HepG2 (cell line): ENCODE results near the gene PTPRE. TPM values are rescaled to one million over a fixed set of nuclear protein-coding genes. Genes with fewer than 3 reads are reported as not detected.

Experiments
- ATAC-seq: fragments of 200-7000 bp; cut with Tn5 transposase; 3 replicates; pipeline ENCODE4 v1.9.1; 2020; ENCODE audit warnings: mild to moderate bottlenecking, moderate library complexity
- BruUV-seq: library from RNA; stranded (reverse); fragments of 400-500 nt; replicated peaks from 2 replicates; lab custom pipeline; 2021; lab: Mats Ljungman, UMichigan
- CTCF ChIA-PET: fragments of 300-600 bp; formaldehyde crosslinking; extraction: SDS; loops from one replicate; lab custom pipeline; 2021; ENCODE audit warnings: low total read pairs, inconsistent platforms, low intra/inter-chr PET ratio; lab: Yijun Ruan, JAX
- POLR2A ChIA-PET: fragments of 350-600 bp; sonication (Branson Sonifier 250); formaldehyde crosslinking; loops from one replicate; lab custom pipeline; 2020; ENCODE audit warnings: antibody characterized with exemption, inconsistent platforms; lab: Yijun Ruan, JAX
- DNase-seq: peaks from one replicate; pipeline ENCODE4 v3.0.0-alpha.2; 2015; ENCODE audit warnings: low spot score
- FAIRE-seq: peaks from 3 replicates; lab custom pipeline; 2011; peaks lifted over from hg19 to GRCh38; lab: Jason Lieb, UNC
- H2AFZ ChIP-seq: one replicate; pipeline ENCODE4 v1.6.1; 2011; ENCODE audit warnings: low read length, inconsistent platforms
- H3K27ac ChIP-seq: fragments of 300-600 bp; 3 replicates; pipeline ENCODE4 v1.8.0; 2011; ENCODE audit warnings: mixed run types, mild to moderate bottlenecking, mixed read lengths, low read length, inconsistent platforms; ENCODE audit not compliant: insufficient read depth; ENCODE audit errors: extremely low read length
- H3K27me3 ChIP-seq, 2 experiments: fragments of 200-600 bp in 1 of 2; 2 replicates in 1 of 2; 3 replicates in 1 of 2; pipeline versions ENCODE4 v1.6.0 to v1.8.0; 2011; ENCODE audit warnings: low read length in 2 of 2, mild to moderate bottlenecking in 2 of 2, moderate library complexity in 2 of 2, inconsistent platforms in 1 of 2; ENCODE audit not compliant: insufficient read depth in 2 of 2, control insufficient read depth in 1 of 2
- H3K36me3 ChIP-seq, 2 experiments: fragments of 200-600 bp in 1 of 2; replicated peaks in 1 of 2; 2 replicates in 1 of 2; 3 replicates in 1 of 2; pipeline versions ENCODE4 v1.5.1 to v1.8.0; 2011; ENCODE audit warnings: low read length in 2 of 2, inconsistent platforms in 1 of 2; ENCODE audit not compliant: insufficient read depth in 2 of 2, control insufficient read depth in 1 of 2
- H3K4me1 ChIP-seq: 2 replicates; pipeline ENCODE4 v1.5.1; 2012; ENCODE audit warnings: low read length, inconsistent platforms; ENCODE audit not compliant: insufficient read depth
- H3K4me2 ChIP-seq: 2 replicates; pipeline ENCODE4 v1.6.0; 2011; ENCODE audit warnings: low read depth, low read length, inconsistent platforms
- H3K4me3 ChIP-seq, 3 experiments: fragments of 200-600 bp in 1 of 3; sonication (generic), shearing (Covaris generic) in 1 of 3; replicated peaks in 1 of 3; 2 replicates each; pipeline ENCODE4 v1.5.1; 2011 to 2016; ENCODE audit warnings: low read length in 3 of 3, inconsistent platforms in 2 of 3, low read depth in 2 of 3, mild to moderate bottlenecking in 2 of 3, control low read depth in 1 of 3, mixed read lengths in 1 of 3; ENCODE audit not compliant: insufficient read depth in 1 of 3
- H3K79me2 ChIP-seq: one replicate; pipeline ENCODE4 v1.6.1; 2011; ENCODE audit warnings: low read length, inconsistent platforms; ENCODE audit not compliant: insufficient read depth
- H3K9ac ChIP-seq: 2 replicates; pipeline ENCODE4 v1.6.0; 2011; ENCODE audit warnings: mild to moderate bottlenecking, low read depth, low read length, inconsistent platforms; ENCODE audit not compliant: insufficient read depth
- H3K9me3 ChIP-seq: 2 replicates; pipeline ENCODE4 v1.5.1; 2012; ENCODE audit warnings: mild to moderate bottlenecking, low read length
- H4K20me1 ChIP-seq: 2 replicates; pipeline ENCODE4 v1.6.0; 2011; ENCODE audit warnings: inconsistent platforms, mild to moderate bottlenecking, low read length, moderate library complexity; ENCODE audit not compliant: insufficient read depth
- ISL2 ChIP-seq: sonication (generic); formaldehyde crosslinking; IDR thresholded peaks from 2 replicates; pipeline ENCODE4 v1.5.0; 2020; ENCODE audit warnings: missing genetic modification reagents
- NFE2 ChIP-seq: sonication (generic); formaldehyde crosslinking; IDR thresholded peaks from 2 replicates; pipeline ENCODE4 v1.4.0; 2020; ENCODE audit warnings: missing genetic modification reagents
- SMARCE1 ChIP-seq: fragments of 450-650 bp; IDR thresholded peaks from 2 replicates; pipeline ENCODE4 v1.6.1; 2017; ENCODE audit warnings: borderline replicate concordance
- ZFP90 ChIP-seq: sonication (generic); formaldehyde crosslinking; IDR thresholded peaks from 2 replicates; pipeline ENCODE4 v1.8.0; 2022; ENCODE audit warnings: missing genetic modification reagents, mild to moderate bottlenecking, inconsistent platforms, borderline replicate concordance
- ZNF430 ChIP-seq: sonication (generic); formaldehyde crosslinking; IDR thresholded peaks from 2 replicates; pipeline ENCODE4 v1.9.0; 2021; ENCODE audit warnings: mild to moderate bottlenecking, missing genetic modification reagents
- ZNF616 ChIP-seq: sonication (generic); formaldehyde crosslinking; IDR thresholded peaks from 2 replicates; pipeline ENCODE4 v1.5.0; 2020; ENCODE audit warnings: low read depth, mild to moderate bottlenecking, missing genetic modification reagents
- WGBS: methylation state at CpG from one replicate; pipeline ENCODE4 v1.1.6; 2017; ENCODE audit warnings: low lambda C conversion rate; 5-methylcytosine and 5-hydroxymethylcytosine counted together
- in situ Hi-C: cut with HindIII; loops from 2 replicates; pipeline ENCODE4 v1.10.0; 2017; ENCODE audit warnings: low pct_unique_long_range_greater_than_20kb; ENCODE audit not compliant: extremely low pct_ligation_motif_present
- intact Hi-C: fragments of 100-400 bp; cut with micrococcal nuclease; formaldehyde crosslinking; loops from one replicate; pipeline ENCODE4 v1.10.0; 2022; ENCODE audit not compliant: unreplicated experiment
- polyA plus RNA-seq, 8 experiments: library from polyadenylated mRNA; depleted of rRNA in 3 of 8; stranded (reverse) in 7 of 8; unstranded in 1 of 8; fragments of >200 nt; fragmentation: Illumina TruSeq in 4 of 8; extraction: Trizol in 4 of 8; gene quantifications; 2 replicates each; pipeline versions ENCODE4 v1.2.1 to v1.2.3, GENCODE V29; 2011 to 2016; ENCODE audit warnings: low read depth in 4 of 8, missing spikeins in 1 of 8, mixed read lengths in 1 of 8; ENCODE audit not compliant: insufficient read depth in 1 of 8
- total RNA-seq, 5 experiments: library from RNA; depleted of rRNA; stranded (reverse); fragments of >200 nt; fragmentation: Illumina TruSeq; extraction: Trizol; gene quantifications; 2 replicates each; pipeline ENCODE4 v1.2.3, GENCODE V29; 2016; ENCODE audit warnings: low read depth in 1 of 5
- TF ChIP-seq, protein P1 (sequence below): sonication (generic); formaldehyde crosslinking; IDR thresholded peaks from 2 replicates; pipeline ENCODE4 v1.4.0; 2020; ENCODE audit warnings: low read depth, mild to moderate bottlenecking, missing genetic modification reagents
- TF ChIP-seq, protein P2 (sequence below): sonication (generic); formaldehyde crosslinking; IDR thresholded peaks from 2 replicates; pipeline ENCODE4 v1.5.0; 2020; ENCODE audit warnings: missing genetic modification reagents

Gene PTPRE
- total and polyA plus RNA-seq, 2 of the 13 experiments (the other 11 are each of a cell fraction or from before 2014, with no cell fraction given): 0.01 to 0.02 TPM

DNA sequence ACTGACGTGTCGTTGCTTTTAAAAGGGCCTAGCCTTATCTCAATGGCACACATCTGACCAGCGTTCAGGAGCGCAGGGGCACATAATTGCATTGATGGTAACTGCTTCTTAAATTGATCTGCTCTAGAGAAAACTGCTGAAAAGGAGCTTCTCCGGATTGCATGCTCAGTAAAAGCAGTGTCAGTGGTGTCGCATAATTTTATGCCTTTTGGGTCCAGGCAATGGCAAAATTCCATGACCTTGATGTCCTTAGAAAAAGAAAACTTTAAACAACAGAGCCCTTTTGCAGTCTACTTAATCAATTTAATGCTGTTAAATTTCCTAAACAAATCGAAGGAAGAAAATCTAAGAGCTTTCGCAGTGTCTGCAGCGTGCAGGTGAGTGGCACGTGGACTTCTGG lies 75.7 kb downstream of the PTPRE start:
- Histone ChIP-seq H4K20me1 (no peaks in the 10 kb centered on the region), H3K4me2 (no peak overlapping the region), H3K9me3 (peaks cover 12% of the 10 kb centered on the region), H3K79me2 (no peaks in the 10 kb centered on the region), H3K4me3 (no peak overlapping the region), H3K9ac (no peak overlapping the region), H3K27me3 (0 out of 5 replicates have a peak, but pooled peaks cover 0 to 3% of the 10 kb centered on the region in 2 experiments), H3K36me3 (no peaks in the 10 kb centered on the region), H3K4me1 (no peaks in the 10 kb centered on the region), H3K27ac (no peak overlapping the region), H2AFZ (no peak overlapping the region)
- 42% methylated on average over 10 of the region's 10 CpGs for WGBS
- ChIA-PET CTCF (no interaction called here), POLR2A (no interaction called here)
- ATAC-seq: no peak
- FAIRE-seq: no peak
- in situ Hi-C loops: no loop called here
- intact Hi-C loops: no loop called here
- no peak for TF ChIP-seq ZNF616
- BruUV-seq: no TSS peak
- no peak for DNase-seq

DNA sequence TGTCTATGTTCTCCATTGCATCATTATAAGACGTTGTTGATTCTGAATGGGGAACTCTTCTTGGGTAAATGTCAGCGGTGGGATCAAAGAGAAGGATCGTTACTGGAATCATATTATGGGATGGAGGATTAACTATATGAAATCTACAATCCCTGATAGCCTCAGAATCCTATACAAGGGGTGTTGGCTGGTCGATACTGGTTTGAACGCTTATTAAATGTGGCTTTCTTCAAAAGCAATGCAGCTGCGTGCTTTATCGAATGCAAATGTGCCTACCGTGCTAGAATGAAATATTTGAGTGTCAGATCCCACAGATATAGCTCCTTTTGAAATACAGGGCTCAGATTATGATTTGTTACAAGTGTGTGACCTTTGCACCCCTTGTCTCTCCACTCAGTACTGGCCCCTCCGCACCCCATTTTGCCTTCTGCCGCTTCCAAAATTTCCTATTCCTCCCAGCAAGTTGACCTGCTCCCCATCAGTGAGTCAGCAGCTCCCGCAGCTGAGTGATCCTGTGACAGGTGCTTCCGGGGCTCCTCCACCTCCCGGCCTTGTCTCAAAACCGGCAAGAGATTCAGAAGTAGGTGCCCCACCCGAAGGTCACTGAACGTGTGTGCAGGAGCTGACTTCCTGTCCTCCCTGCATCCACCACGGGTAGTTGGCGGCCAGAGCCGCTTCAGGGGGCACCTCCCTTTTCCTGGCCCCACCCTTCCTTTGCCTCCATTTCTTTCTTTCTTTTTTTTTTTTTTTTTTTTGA lies 76.6 kb downstream of the PTPRE start:
- no peaks in the 10 kb centered on the region for H4K20me1 ChIP-seq
- FAIRE-seq (no peak), ATAC-seq (no peak), DNase-seq (no peak)
- H3K27me3 ChIP-seq: 0 out of 5 replicates have a peak, but pooled peaks cover 0 to 8% of the 10 kb centered on the region in 2 experiments
- in situ Hi-C loops: no loop called here
- no peak overlapping the region for H3K9ac ChIP-seq
- CTCF ChIA-PET: no interaction called here
- no peaks in the 10 kb centered on the region for H3K79me2 ChIP-seq
- BruUV-seq: no TSS peak
- no peak for TF ChIP-seq SMARCE1
- TF ChIP-seq ZNF430 (CRISPR knock-in tag): no peak
- no peak for TF ChIP-seq ZFP90 (CRISPR knock-in tag)
- TF ChIP-seq, protein P1, sequence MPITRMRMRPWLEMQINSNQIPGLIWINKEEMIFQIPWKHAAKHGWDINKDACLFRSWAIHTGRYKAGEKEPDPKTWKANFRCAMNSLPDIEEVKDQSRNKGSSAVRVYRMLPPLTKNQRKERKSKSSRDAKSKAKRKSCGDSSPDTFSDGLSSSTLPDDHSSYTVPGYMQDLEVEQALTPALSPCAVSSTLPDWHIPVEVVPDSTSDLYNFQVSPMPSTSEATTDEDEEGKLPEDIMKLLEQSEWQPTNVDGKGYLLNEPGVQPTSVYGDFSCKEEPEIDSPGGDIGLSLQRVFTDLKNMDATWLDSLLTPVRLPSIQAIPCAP (CRISPR knock-in tag): no peak
- no peak for TF ChIP-seq NFE2 (CRISPR knock-in tag)
- TF ChIP-seq, protein P2, sequence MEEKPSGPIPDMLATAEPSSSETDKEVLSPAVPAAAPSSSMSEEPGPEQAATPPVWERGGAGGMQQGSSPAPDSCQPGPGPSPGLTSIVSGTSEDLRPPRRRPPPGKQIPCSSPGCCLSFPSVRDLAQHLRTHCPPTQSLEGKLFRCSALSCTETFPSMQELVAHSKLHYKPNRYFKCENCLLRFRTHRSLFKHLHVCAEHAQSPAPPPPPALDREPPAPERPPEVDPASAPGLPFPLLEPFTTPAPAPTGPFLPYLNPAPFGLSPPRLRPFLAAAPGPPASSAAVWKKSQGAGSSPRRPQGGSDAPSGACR (CRISPR knock-in tag): no peak
- TF ChIP-seq ISL2: no peak
- peaks cover 12% of the 10 kb centered on the region for H3K9me3 ChIP-seq
- no peak overlapping the region for H3K27ac ChIP-seq
- H3K4me1 ChIP-seq: no peaks in the 10 kb centered on the region
- H3K36me3 ChIP-seq: no peaks in the 10 kb centered on the region
- no peak overlapping the region for H3K4me3 ChIP-seq
- intact Hi-C loops: no loop called here
- no peak overlapping the region for H2AFZ ChIP-seq
- POLR2A ChIA-PET: no interaction called here
- no peak overlapping the region for H3K4me2 ChIP-seq
- 32% methylated on average over 19 of the region's 19 CpGs for WGBS
